Naive thymus-derived CD8-positive, alpha-beta T cell (primary cell): Measurements from ENCODE around the gene ACP6. TPM values are rescaled to one million over a fixed set of nuclear protein-coding genes. Genes with fewer than 3 reads are reported as not detected.

ENCODE experiments used
- ATAC-seq, 2 donors: fragments of 150-1000 bp; cut with Tn5 transposase in 1 of 2; sonication (Bioruptor Pico), chemical (Tn5 transposase) in 1 of 2; 1 replicate in 1 of 2; 2 replicates in 1 of 2; pipeline ENCODE4 v1.10.0; 2021; ENCODE audit warnings: mild to moderate bottlenecking in 2 of 2, moderate library complexity in 2 of 2
- POLR2A ChIA-PET: fragments of 350-600 bp; sonication (Branson Sonifier 250); formaldehyde crosslinking; loops from one replicate; lab custom pipeline; 2021; ENCODE audit warnings: antibody characterized with exemption; lab: Charles Lee
- DNase-seq, 10 donors: peaks; one replicate each; pipeline versions ENCODE4 v3.0.0 to v3.0.0-alpha.2; 2020 to 2022
- H3K27ac Mint-ChIP-seq, 10 donors: one replicate each; pipeline ENCODE4 v1.8.0; 2020 to 2022; ENCODE audit warnings: mild to moderate bottlenecking in 10 of 10, mixed read lengths in 10 of 10, moderate library complexity in 4 of 10, inconsistent platforms in 1 of 10
- H3K27me3 Mint-ChIP-seq, 5 donors: one replicate each; pipeline ENCODE4 v1.8.0; 2021 to 2022; ENCODE audit warnings: mixed read lengths in 5 of 5
- H3K36me3 Mint-ChIP-seq, 3 donors: one replicate each; pipeline ENCODE4 v1.8.0; 2020 to 2022; ENCODE audit warnings: mixed read lengths in 3 of 3, mild to moderate bottlenecking in 2 of 3, inconsistent platforms in 1 of 3
- H3K4me1 Mint-ChIP-seq, 4 donors: one replicate each; pipeline ENCODE4 v1.8.0; 2021 to 2022; ENCODE audit warnings: mixed read lengths in 4 of 4
- H3K4me3 Mint-ChIP-seq, 10 donors: one replicate each; pipeline ENCODE4 v1.8.0; 2020 to 2022; ENCODE audit warnings: mild to moderate bottlenecking in 10 of 10, mixed read lengths in 10 of 10, moderate library complexity in 6 of 10, inconsistent platforms in 1 of 10
- H3K9me3 Mint-ChIP-seq, 9 donors: one replicate each; pipeline ENCODE4 v1.8.0; 2020 to 2022; ENCODE audit warnings: mixed read lengths in 9 of 9, mild to moderate bottlenecking in 3 of 9, inconsistent platforms in 1 of 9, moderate library complexity in 1 of 9
- polyA plus RNA-seq, 3 donors: library from polyadenylated mRNA; unstranded; fragments of 300-500 nt; fragmentation: Illumina TruSeq; gene quantifications; one replicate each; pipeline ENCODE4 v1.2.3, GENCODE V29; 2021
- total RNA-seq, 8 experiments: library from RNA in 2 of 8; stranded (reverse) in 2 of 8; gene quantifications; one replicate each; pipeline ENCODE4 v1.2.3 and lab custom pipeline; 2021 to 2026

ACP6 gene
- total and polyA plus RNA-seq, 5 experiments from 2014 or later = 11.3 to 20.2 (median 17.5) TPM

DNA sequence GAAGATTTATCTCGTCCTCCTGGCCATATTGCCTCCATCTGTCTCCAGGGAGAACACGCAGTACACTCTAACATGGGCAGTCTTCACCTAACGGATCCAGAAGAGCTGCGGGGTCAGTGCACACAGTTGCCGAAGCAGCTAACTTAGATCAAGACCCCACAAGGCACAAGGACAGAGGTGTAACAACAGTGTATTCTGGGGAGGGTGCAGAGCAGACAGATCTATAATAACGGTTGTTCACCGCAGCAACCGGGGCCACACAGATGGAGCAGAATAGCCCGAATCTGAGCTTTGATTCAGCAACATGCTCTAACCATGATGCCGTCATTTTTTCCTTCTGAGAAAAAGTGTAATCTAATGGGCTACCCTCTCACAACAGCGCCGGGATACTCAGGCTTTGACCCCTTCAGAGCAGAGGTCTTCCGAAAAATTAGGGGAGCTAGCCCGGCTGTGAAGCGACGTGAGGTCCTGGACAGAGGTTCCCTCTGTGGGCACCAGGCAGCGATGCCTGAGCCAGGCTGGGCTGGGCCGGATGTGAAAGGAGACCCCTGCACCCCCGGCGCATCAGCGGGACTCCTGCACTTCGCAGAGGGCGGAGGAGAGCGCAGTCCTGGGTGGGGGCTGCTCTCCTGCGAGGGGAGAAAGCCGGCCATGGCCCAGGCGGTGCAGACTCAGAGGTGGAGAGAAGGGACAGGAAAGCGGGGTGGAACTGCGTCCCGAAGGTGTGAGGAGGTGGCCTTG is 71.5 kb downstream of the ACP6 start:
- POLR2A ChIA-PET = interaction anchor here (0.7 to 3.2 kb wide), 9 partner anchors 14 to 84 kb away, joined by 3 to 73 read pairs (median 5); partner anchors contain the start of genes ACP6 and BCL9
- peak overlapping the region; percentile 57 to 94 (median 89) for H3K27ac Mint-ChIP-seq
- ATAC-seq (peak; percentile 9 to 28), DNase-seq (peak in 9 of 10 donors; percentile 14 to 75 (median 37))
- H3K4me3 Mint-ChIP-seq = peak overlapping the region; percentile 85 to 98 (median 92)
- no peaks in the 10 kb centered on the region for H3K36me3 Mint-ChIP-seq
- no peaks in the 10 kb centered on the region for H3K27me3 Mint-ChIP-seq
- no peaks in the 10 kb centered on the region for H3K9me3 Mint-ChIP-seq
- H3K4me1 Mint-ChIP-seq = peaks cover 15 to 31% (median 24%) of the 10 kb centered on the region in 4 donors

DNA sequence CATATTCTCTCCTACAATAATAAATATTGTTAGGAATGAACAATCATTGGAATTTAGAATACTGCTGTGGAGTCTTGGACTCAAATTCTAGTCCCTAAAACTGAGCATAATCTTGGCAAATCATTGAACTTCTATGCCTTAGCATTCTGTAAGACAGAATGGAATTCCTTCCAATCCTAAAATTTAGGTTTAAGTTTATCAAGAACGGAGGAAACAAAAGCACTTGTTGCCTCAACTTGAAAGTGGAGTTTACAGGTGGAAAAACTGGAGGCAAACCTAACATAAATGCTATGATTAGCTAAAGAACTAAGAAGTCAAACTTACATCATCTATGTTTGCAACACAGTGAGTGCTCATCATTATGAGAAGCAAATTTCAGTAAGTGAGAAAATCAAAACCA is 73.3 kb downstream of the ACP6 start:
- DNase-seq (no peak), ATAC-seq (no peak)
- H3K4me3 Mint-ChIP-seq = no peak overlapping the region
- H3K36me3 Mint-ChIP-seq = no peaks in the 10 kb centered on the region
- no peak overlapping the region for H3K27ac Mint-ChIP-seq
- H3K4me1 Mint-ChIP-seq = peaks cover 15 to 22% (median 19%) of the 10 kb centered on the region in 4 donors
- peaks cover 0 to 6% (median 0%) of the 10 kb centered on the region in 5 donors for H3K27me3 Mint-ChIP-seq
- POLR2A ChIA-PET = interaction anchor here (1.2 to 1.3 kb wide), 2 partner anchors 9 to 56 kb away, joined by 3 to 4 read pairs; partner anchors contain the start of gene BCL9
- H3K9me3 Mint-ChIP-seq = no peaks in the 10 kb centered on the region

Other genes with a start within 250 kb of the ACP6 start
- gene BCL9, start 129.0 kb downstream of the ACP6 start, total RNA-seq = 10 to 100 TPM; 15.9 to 20.4 TPM
- gene BCL9, start 129.0 kb downstream of the ACP6 start, polyA plus RNA-seq = 1 to 10 TPM; 2.9 to 8.9 (median 8.5) TPM
- gene GJA5, start 90.1 kb upstream of the ACP6 start, total RNA-seq = not detected
- not detected for gene GJA5, start 90.1 kb upstream of the ACP6 start, polyA plus RNA-seq
- not detected for gene GJA8, start 232.3 kb upstream of the ACP6 start, total RNA-seq
- not detected for gene GJA8, start 232.3 kb upstream of the ACP6 start, polyA plus RNA-seq